ENCODE measurements around the gene FKBP5. TPM values are rescaled to one million over a fixed set of nuclear protein-coding genes. Genes with fewer than 3 reads are reported as not detected.

Gene FKBP5
- total RNA-seq, 1 donor, result 5.1 TPM

DNA sequence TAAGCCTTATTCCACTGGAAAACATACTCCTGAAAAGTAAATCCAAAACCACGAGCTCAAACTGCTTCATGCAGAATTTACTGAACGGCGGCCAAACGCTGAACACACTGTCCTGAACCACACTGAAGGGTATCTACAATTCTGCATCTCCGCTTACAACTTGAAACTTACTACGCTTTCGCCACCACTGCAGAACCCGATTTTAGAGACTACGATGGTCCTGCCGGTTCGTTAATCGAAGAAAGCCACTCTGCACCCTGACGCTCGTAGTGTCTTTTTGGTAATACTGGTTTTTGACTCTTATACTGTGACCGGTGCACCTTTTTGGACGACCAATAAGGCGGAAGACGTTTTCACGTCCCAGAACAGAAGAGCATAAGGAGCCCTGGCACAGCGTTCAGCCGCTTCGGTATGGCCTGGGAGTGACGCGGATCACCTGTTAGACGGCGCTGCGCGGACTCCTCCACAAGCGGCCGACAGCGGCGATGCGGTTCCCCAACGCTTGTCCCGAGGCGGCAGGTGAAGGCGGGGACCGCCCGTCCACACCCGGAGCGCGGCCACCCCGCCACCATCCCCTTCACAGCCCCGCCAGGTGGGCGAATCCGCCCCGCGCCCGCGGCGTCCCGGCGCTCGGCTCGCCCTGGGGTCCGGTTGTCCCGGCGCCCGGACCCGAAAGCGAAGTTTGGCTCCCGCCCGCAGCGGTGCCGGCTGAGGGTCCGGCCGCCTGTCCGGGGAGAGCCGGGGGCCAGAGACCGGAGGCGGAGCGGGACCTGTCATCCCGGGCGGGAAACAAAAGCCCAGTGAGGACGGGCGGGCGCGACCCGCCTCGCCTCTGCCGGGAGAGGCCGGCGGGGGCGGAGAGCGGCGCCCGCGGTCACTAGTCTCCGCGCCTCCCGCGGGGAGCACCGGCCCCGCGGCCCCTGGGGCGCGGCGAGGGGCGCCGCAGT is 784 bp downstream of the FKBP5 start:
- Histone ChIP-seq H3K27ac (ENCODE audit: low read depth, low read length) (peak overlapping the region; percentile 45), H3K4me3 (ENCODE audit: insufficient read depth, low read length) (peak overlapping the region; percentile 81), H4K20me1 (ENCODE audit: insufficient read depth, low read length) (no peaks in the 10 kb centered on the region), H3K36me3 (ENCODE audit: insufficient read depth, low read length) (no peaks in the 10 kb centered on the region), H3K4me1 (ENCODE audit: insufficient read depth, low read length) (peaks cover 5% of the 10 kb centered on the region), H3K79me2 (ENCODE audit: insufficient read depth, low read length) (peaks cover 31% of the 10 kb centered on the region), H3K9me3 (ENCODE audit: low read depth, low read length) (no peaks in the 10 kb centered on the region), H3K4me2 (ENCODE audit: insufficient read depth, low read length) (peak overlapping the region; percentile 96), H2AFZ (ENCODE audit: low read length) (peak overlapping the region; percentile 92), H3K27me3 (ENCODE audit: insufficient read depth, low read length) (no peaks in the 10 kb centered on the region)
- no peak for TF ChIP-seq CTCF (IDR thresholded peaks at IDR 0.05; ENCODE audit: extremely low read depth, low read depth, low read length)
- peak; percentile 91 for DNase-seq (ENCODE audit: insufficient read length, low spot score, missing footprints)

GRCh38 chr6:35686873-35687555 is 1.7 kb downstream of the FKBP5 start:
- no peak for TF ChIP-seq CTCF (IDR thresholded peaks at IDR 0.05; ENCODE audit: extremely low read depth, low read depth, low read length)
- no peaks in the 10 kb centered on the region for H4K20me1 ChIP-seq (ENCODE audit: insufficient read depth, low read length)
- peak overlapping the region; percentile 81 for H3K4me3 ChIP-seq (ENCODE audit: insufficient read depth, low read length)
- H3K4me1 ChIP-seq (ENCODE audit: insufficient read depth, low read length), result peaks cover 5% of the 10 kb centered on the region
- H3K4me2 ChIP-seq (ENCODE audit: insufficient read depth, low read length), result peak overlapping the region; percentile 96
- H2AFZ ChIP-seq (ENCODE audit: low read length), result peak overlapping the region; percentile 92
- peak; percentile 62 for DNase-seq (ENCODE audit: insufficient read length, low spot score, missing footprints)
- no peaks in the 10 kb centered on the region for H3K36me3 ChIP-seq (ENCODE audit: insufficient read depth, low read length)
- peaks cover 37% of the 10 kb centered on the region for H3K79me2 ChIP-seq (ENCODE audit: insufficient read depth, low read length)
- peak overlapping the region; percentile 40 for H3K27ac ChIP-seq (ENCODE audit: low read depth, low read length)
- no peaks in the 10 kb centered on the region for H3K27me3 ChIP-seq (ENCODE audit: insufficient read depth, low read length)
- H3K9me3 ChIP-seq (ENCODE audit: low read depth, low read length), result no peaks in the 10 kb centered on the region

GRCh38 chr6:35686436-35686835 is 2.3 kb downstream of the FKBP5 start:
- Histone ChIP-seq H3K27me3 (ENCODE audit: insufficient read depth, low read length) (no peaks in the 10 kb centered on the region), H3K27ac (ENCODE audit: low read depth, low read length) (no peak overlapping the region), H4K20me1 (ENCODE audit: insufficient read depth, low read length) (no peaks in the 10 kb centered on the region), H3K36me3 (ENCODE audit: insufficient read depth, low read length) (no peaks in the 10 kb centered on the region), H3K4me2 (ENCODE audit: insufficient read depth, low read length) (peak overlapping the region; percentile 96), H3K4me3 (ENCODE audit: insufficient read depth, low read length) (no peak overlapping the region), H3K9me3 (ENCODE audit: low read depth, low read length) (no peaks in the 10 kb centered on the region), H3K4me1 (ENCODE audit: insufficient read depth, low read length) (peaks cover 5% of the 10 kb centered on the region), H2AFZ (ENCODE audit: low read length) (no peak overlapping the region), H3K79me2 (ENCODE audit: insufficient read depth, low read length) (peaks cover 40% of the 10 kb centered on the region)
- no peak for TF ChIP-seq CTCF (IDR thresholded peaks at IDR 0.05; ENCODE audit: extremely low read depth, low read depth, low read length)
- DNase-seq (ENCODE audit: insufficient read length, low spot score, missing footprints), result peak; percentile 53

DNA sequence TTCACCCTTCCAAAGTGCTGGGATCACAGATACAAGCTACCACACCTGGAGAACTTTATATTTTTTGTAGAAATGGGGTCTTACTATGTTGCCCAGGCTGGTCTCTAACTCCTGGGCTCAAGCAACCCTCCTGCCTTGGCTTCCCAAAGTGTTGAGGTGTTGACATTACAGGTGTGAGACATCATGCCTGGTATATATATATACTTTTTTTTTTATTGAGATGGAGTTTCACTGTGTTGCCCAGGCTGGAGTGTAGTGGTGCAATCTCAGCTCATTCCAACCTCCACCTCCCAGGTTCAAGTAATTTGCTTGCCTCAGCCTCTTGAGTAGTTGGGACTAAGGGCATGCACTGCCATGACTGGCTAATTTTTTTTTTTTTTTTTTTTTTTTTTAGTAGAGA is 5.4 kb downstream of the FKBP5 start:
- no peak overlapping the region for H3K4me2 ChIP-seq (ENCODE audit: insufficient read depth, low read length)
- no peaks in the 10 kb centered on the region for H3K27me3 ChIP-seq (ENCODE audit: insufficient read depth, low read length)
- peaks cover 11% of the 10 kb centered on the region for H3K4me1 ChIP-seq (ENCODE audit: insufficient read depth, low read length)
- H4K20me1 ChIP-seq (ENCODE audit: insufficient read depth, low read length), result no peaks in the 10 kb centered on the region
- peaks cover 59% of the 10 kb centered on the region for H3K79me2 ChIP-seq (ENCODE audit: insufficient read depth, low read length)
- no peak overlapping the region for H3K4me3 ChIP-seq (ENCODE audit: insufficient read depth, low read length)
- H3K36me3 ChIP-seq (ENCODE audit: insufficient read depth, low read length), result no peaks in the 10 kb centered on the region
- no peak overlapping the region for H2AFZ ChIP-seq (ENCODE audit: low read length)
- no peak for DNase-seq (ENCODE audit: insufficient read length, low spot score, missing footprints)
- no peaks in the 10 kb centered on the region for H3K9me3 ChIP-seq (ENCODE audit: low read depth, low read length)
- no peak overlapping the region for H3K27ac ChIP-seq (ENCODE audit: low read depth, low read length)
- TF ChIP-seq CTCF (IDR thresholded peaks at IDR 0.05; ENCODE audit: extremely low read depth, low read depth, low read length), result no peak

All from osteoblast (primary cell).